Measurements from ENCODE around the gene FADD.
A peak's percentile ranks its signal among the peaks of the same experiment; 100 is the strongest.

FADD gene

GRCh38 chr11:70187771-70188170, 15.3 kb upstream of the FADD start:
- no peak overlapping the region for H3K4me3 ChIP-seq (ENCODE audit: low read depth, low read length)
- TF ChIP-seq, protein P1, sequence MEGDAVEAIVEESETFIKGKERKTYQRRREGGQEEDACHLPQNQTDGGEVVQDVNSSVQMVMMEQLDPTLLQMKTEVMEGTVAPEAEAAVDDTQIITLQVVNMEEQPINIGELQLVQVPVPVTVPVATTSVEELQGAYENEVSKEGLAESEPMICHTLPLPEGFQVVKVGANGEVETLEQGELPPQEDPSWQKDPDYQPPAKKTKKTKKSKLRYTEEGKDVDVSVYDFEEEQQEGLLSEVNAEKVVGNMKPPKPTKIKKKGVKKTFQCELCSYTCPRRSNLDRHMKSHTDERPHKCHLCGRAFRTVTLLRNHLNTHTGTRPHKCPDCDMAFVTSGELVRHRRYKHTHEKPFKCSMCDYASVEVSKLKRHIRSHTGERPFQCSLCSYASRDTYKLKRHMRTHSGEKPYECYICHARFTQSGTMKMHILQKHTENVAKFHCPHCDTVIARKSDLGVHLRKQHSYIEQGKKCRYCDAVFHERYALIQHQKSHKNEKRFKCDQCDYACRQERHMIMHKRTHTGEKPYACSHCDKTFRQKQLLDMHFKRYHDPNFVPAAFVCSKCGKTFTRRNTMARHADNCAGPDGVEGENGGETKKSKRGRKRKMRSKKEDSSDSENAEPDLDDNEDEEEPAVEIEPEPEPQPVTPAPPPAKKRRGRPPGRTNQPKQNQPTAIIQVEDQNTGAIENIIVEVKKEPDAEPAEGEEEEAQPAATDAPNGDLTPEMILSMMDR (IDR thresholded peaks at IDR 0.05; ENCODE audit: borderline replicate concordance, insufficient read depth, low read depth, low read length) = no peak

- TF ChIP-seq, protein P1 (IDR thresholded peaks at IDR 0.05; ENCODE audit: borderline replicate concordance, insufficient read depth, low read depth, low read length) = no peak
These were observed 13.5 kb upstream of the FADD start for GRCh38 chr11:70189622-70190021.

GRCh38 chr11:70191495-70192140, 11.5 kb upstream of the FADD start:
- TF ChIP-seq, protein P1 (IDR thresholded peaks at IDR 0.05; ENCODE audit: borderline replicate concordance, insufficient read depth, low read depth, low read length) = peak; percentile 74
- no peak overlapping the region for H3K4me3 ChIP-seq (ENCODE audit: low read depth, low read length)

More at GRCh38 chr11:70189622-70190021, 13.5 kb upstream of the FADD start:
- H3K4me3 ChIP-seq (ENCODE audit: low read depth, low read length) = no peak overlapping the region

- TF ChIP-seq, protein P1 (IDR thresholded peaks at IDR 0.05; ENCODE audit: borderline replicate concordance, insufficient read depth, low read depth, low read length) = no peak
These were observed 10.3 kb upstream of the FADD start for GRCh38 chr11:70192666-70193410.

GRCh38 chr11:70193411-70194292, 9.4 kb upstream of the FADD start:
- TF ChIP-seq, protein P1 (IDR thresholded peaks at IDR 0.05; ENCODE audit: borderline replicate concordance, insufficient read depth, low read depth, low read length) = no peak
- no peak overlapping the region for H3K4me3 ChIP-seq (ENCODE audit: low read depth, low read length)

More at GRCh38 chr11:70192666-70193410, 10.3 kb upstream of the FADD start:
- H3K4me3 ChIP-seq (ENCODE audit: low read depth, low read length) = no peak overlapping the region

GRCh38 chr11:70194792-70195791, 8.0 kb upstream of the FADD start:
- H3K4me3 ChIP-seq (ENCODE audit: low read depth, low read length) = no peak overlapping the region
- TF ChIP-seq, protein P1 (IDR thresholded peaks at IDR 0.05; ENCODE audit: borderline replicate concordance, insufficient read depth, low read depth, low read length) = no peak
